Gastroesophageal sphincter (tissue), 3 donors: ENCODE data around the gene MACROD2.

Source experiments
- CTCF ChIP-seq, 4 experiments: fragments of 200-600 bp in 2 of 4; fragments of 450-650 bp in 2 of 4; sonication (generic) in 1 of 4; IDR thresholded peaks; one replicate each; pipeline ENCODE4 v1.5.1; 2017 to 2019; ENCODE audit warnings: antibody characterized with exemption in 4 of 4, mild to moderate bottlenecking in 2 of 4, moderate library complexity in 2 of 4
- EP300 ChIP-seq: sonication (generic); formaldehyde crosslinking; IDR thresholded peaks from one replicate; pipeline ENCODE4 v1.6.1; 2017; ENCODE audit warnings: antibody characterized with exemption, mild to moderate bottlenecking
- POLR2A ChIP-seq, 2 donors: fragments of 450-650 bp; IDR thresholded peaks; one replicate each; pipeline ENCODE4 v1.6.1; 2017; ENCODE audit warnings: antibody characterized with exemption in 2 of 2, mild to moderate bottlenecking in 2 of 2, moderate library complexity in 1 of 2
- POLR2AphosphoS5 ChIP-seq: sonication (generic); formaldehyde crosslinking; IDR thresholded peaks from one replicate; pipeline ENCODE4 v1.6.1; 2017; ENCODE audit warnings: antibody characterized with exemption

- TF ChIP-seq CTCF (IDR thresholded peaks at IDR 0.05): no peak
- no peak for TF ChIP-seq POLR2AphosphoS5
- TF ChIP-seq POLR2A (IDR thresholded peaks at IDR 0.05): no peak
- no peak for TF ChIP-seq EP300
These were observed 1337.4 kb downstream of the MACROD2 start for GRCh38 chr20:15332711-15333160.
